WTC11 (cell line): ENCODE measurements around the gene IFNG. TPM values are rescaled to one million over a fixed set of nuclear protein-coding genes. Genes with fewer than 3 reads are reported as not detected.

ENCODE experiments used
- ATAC-seq: fragments of 200-7000 bp; cut with Tn5 transposase; 2 replicates; pipeline ENCODE4 v1.10.0; 2021; ENCODE audit warnings: mild to moderate bottlenecking, moderate library complexity
- CTCF ChIA-PET: fragments of 300-600 bp; sonication (Branson Sonifier 250); formaldehyde crosslinking; loops from one replicate; lab custom pipeline; 2021; ENCODE audit warnings: antibody characterized with exemption; lab: Charles Lee
- POLR2A ChIA-PET: fragments of 350-600 bp; sonication (Branson Sonifier 250); formaldehyde crosslinking; loops from one replicate; lab custom pipeline; 2021; ENCODE audit warnings: antibody characterized with exemption; lab: Charles Lee
- DNase-seq: peaks from one replicate; pipeline ENCODE4 v3.0.0; 2021; ENCODE audit warnings: low spot score
- H3K27ac Mint-ChIP-seq: 2 replicates; pipeline ENCODE4 v1.8.0; 2021; ENCODE audit warnings: mixed read lengths
- H3K27me3 Mint-ChIP-seq: 2 replicates; pipeline ENCODE4 v1.8.0; 2021; ENCODE audit warnings: low read depth, mild to moderate bottlenecking, moderate library complexity, mixed read lengths
- H3K36me3 Mint-ChIP-seq: 2 replicates; pipeline ENCODE4 v1.8.0; 2021; ENCODE audit warnings: mixed read lengths
- H3K4me1 Mint-ChIP-seq: 2 replicates; pipeline ENCODE4 v1.8.0; 2022; ENCODE audit warnings: mixed read lengths
- H3K4me3 Mint-ChIP-seq: 2 replicates; pipeline ENCODE4 v1.8.0; 2021; ENCODE audit warnings: mild to moderate bottlenecking, moderate library complexity, mixed read lengths
- H3K9me3 Mint-ChIP-seq: 2 replicates; pipeline ENCODE4 v1.8.0; 2021; ENCODE audit warnings: mixed read lengths
- ARID4B ChIP-seq: sonication (generic); formaldehyde crosslinking; IDR thresholded peaks from 2 replicates; pipeline ENCODE4 v1.8.0; 2023; ENCODE audit warnings: missing genetic modification reagents, mild to moderate bottlenecking, borderline replicate concordance
- FOXP4 ChIP-seq: sonication (generic); formaldehyde crosslinking; IDR thresholded peaks from 2 replicates; pipeline ENCODE4 v1.8.0; 2022; ENCODE audit warnings: mild to moderate bottlenecking, missing genetic modification reagents
- GRHL2 ChIP-seq: fragments of 250-450 bp; sonication (Bioruptor Pico); IDR thresholded peaks from 2 replicates; pipeline ENCODE4 v1.8.0; 2022; ENCODE audit warnings: mild to moderate bottlenecking, moderate library complexity; ENCODE audit not compliant: insufficient replicate concordance, severe bottlenecking
- JAZF1 ChIP-seq: fragments of 250-450 bp; sonication (Bioruptor Pico); IDR thresholded peaks from 2 replicates; pipeline ENCODE4 v1.9.0; 2021; ENCODE audit warnings: moderate library complexity, mild to moderate bottlenecking, inconsistent platforms
- MXD4 ChIP-seq: fragments of 250-450 bp; sonication (Bioruptor Pico); IDR thresholded peaks from 2 replicates; pipeline ENCODE4 v1.8.0; 2021; ENCODE audit warnings: mild to moderate bottlenecking, moderate library complexity, borderline replicate concordance
- NFYB ChIP-seq: sonication (generic); formaldehyde crosslinking; conservative IDR thresholded peaks from 2 replicates; pipeline ENCODE4 v1.8.0; 2022; ENCODE audit warnings: low read depth, missing genetic modification reagents
- OVOL2 ChIP-seq: fragments of 250-450 bp; sonication (Bioruptor Pico); IDR thresholded peaks from 2 replicates; pipeline ENCODE4 v1.9.0; 2021; ENCODE audit warnings: mild to moderate bottlenecking, borderline replicate concordance
- TCF7 ChIP-seq: sonication (generic); formaldehyde crosslinking; IDR thresholded peaks from 2 replicates; pipeline ENCODE4 v1.8.0; 2022; ENCODE audit warnings: mild to moderate bottlenecking, low read depth, missing genetic modification reagents, moderate library complexity
- USF2 ChIP-seq: sonication (generic); formaldehyde crosslinking; IDR thresholded peaks from 2 replicates; pipeline ENCODE4 v1.8.1; 2023; ENCODE audit warnings: mild to moderate bottlenecking, missing genetic modification reagents, moderate library complexity
- ZNF121 ChIP-seq: sonication (generic); formaldehyde crosslinking; IDR thresholded peaks from 2 replicates; pipeline ENCODE4 v1.8.0; 2023; ENCODE audit warnings: missing genetic modification reagents
- total RNA-seq: library from RNA; stranded (reverse); gene quantifications from 3 replicates; pipeline ENCODE4 v1.2.3, GENCODE V29; 2021
- TF ChIP-seq, protein P1 (sequence below): sonication (generic); formaldehyde crosslinking; IDR thresholded peaks from 2 replicates; pipeline ENCODE4 v1.8.1; 2023; ENCODE audit warnings: mild to moderate bottlenecking, missing genetic modification reagents
- TF ChIP-seq, protein P2 (sequence below): sonication (generic); formaldehyde crosslinking; IDR thresholded peaks from 2 replicates; pipeline ENCODE4 v1.8.1; 2023; ENCODE audit warnings: mild to moderate bottlenecking, moderate library complexity, missing genetic modification reagents
- TF ChIP-seq, protein P3 (sequence below): sonication (generic); formaldehyde crosslinking; IDR thresholded peaks from 2 replicates; pipeline ENCODE4 v1.8.1; 2023; ENCODE audit warnings: mild to moderate bottlenecking, missing genetic modification reagents, borderline replicate concordance
- TF ChIP-seq, protein P4 (sequence below): sonication (generic); formaldehyde crosslinking; IDR thresholded peaks from 2 replicates; pipeline ENCODE4 v1.8.0; 2023; ENCODE audit warnings: missing genetic modification reagents

The IFNG gene
- total RNA-seq, 1 experiment from 2014 or later: 0.42 TPM

- ChIA-PET POLR2A (no interaction called here), CTCF (no interaction called here)
- TF ChIP-seq ZNF121 (CRISPR knock-in tag): no peak
- Mint-ChIP-seq H3K9me3 (peaks cover 5% of the 10 kb centered on the region; the same call in 1 of the 2 replicates), H3K27ac (no peak overlapping the region), H3K4me1 (no peaks in the 10 kb centered on the region), H3K4me3 (no peak overlapping the region), H3K36me3 (no peaks in the 10 kb centered on the region), H3K27me3 (peaks cover 5% of the 10 kb centered on the region)
- DNase-seq (no peak), ATAC-seq (no peak)
These were observed 30.8 kb upstream of the IFNG start for GRCh38 chr12:68190301-68190700.

DNA sequence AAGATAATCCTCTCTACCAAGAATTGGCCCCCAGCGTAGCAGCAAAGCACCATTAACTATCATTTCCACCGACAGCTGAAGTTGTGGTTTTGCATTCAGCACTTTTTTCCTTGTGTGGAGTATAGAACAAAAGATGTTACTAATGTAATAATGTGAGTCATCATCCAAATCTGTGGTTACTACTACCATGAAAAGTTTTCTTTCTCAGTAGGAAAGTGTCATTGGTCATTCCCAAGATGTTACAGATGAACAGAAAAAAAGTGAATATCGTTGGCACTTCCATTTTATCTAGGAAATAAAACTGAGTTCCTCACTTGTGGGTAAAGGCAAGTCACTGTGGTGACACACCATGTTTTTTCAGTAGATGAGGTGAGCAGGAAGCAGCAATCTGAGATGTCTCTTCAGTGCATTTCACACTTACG, 30.3 kb upstream of the IFNG start:
- no peak for TF ChIP-seq ARID4B
- TF ChIP-seq, protein P1, sequence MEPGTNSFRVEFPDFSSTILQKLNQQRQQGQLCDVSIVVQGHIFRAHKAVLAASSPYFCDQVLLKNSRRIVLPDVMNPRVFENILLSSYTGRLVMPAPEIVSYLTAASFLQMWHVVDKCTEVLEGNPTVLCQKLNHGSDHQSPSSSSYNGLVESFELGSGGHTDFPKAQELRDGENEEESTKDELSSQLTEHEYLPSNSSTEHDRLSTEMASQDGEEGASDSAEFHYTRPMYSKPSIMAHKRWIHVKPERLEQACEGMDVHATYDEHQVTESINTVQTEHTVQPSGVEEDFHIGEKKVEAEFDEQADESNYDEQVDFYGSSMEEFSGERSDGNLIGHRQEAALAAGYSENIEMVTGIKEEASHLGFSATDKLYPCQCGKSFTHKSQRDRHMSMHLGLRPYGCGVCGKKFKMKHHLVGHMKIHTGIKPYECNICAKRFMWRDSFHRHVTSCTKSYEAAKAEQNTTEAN (CRISPR knock-in tag): no peak
- TF ChIP-seq MXD4 (CRISPR knock-in tag): no peak
- no peak for TF ChIP-seq TCF7 (CRISPR knock-in tag)
- no peak for TF ChIP-seq NFYB (CRISPR knock-in tag)
- TF ChIP-seq, protein P2, sequence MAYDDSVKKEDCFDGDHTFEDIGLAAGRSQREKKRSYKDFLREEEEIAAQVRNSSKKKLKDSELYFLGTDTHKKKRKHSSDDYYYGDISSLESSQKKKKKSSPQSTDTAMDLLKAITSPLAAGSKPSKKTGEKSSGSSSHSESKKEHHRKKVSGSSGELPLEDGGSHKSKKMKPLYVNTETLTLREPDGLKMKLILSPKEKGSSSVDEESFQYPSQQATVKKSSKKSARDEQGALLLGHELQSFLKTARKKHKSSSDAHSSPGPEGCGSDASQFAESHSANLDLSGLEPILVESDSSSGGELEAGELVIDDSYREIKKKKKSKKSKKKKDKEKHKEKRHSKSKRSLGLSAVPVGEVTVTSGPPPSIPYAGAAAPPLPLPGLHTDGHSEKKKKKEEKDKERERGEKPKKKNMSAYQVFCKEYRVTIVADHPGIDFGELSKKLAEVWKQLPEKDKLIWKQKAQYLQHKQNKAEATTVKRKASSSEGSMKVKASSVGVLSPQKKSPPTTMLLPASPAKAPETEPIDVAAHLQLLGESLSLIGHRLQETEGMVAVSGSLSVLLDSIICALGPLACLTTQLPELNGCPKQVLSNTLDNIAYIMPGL (CRISPR knock-in tag): no peak
- TF ChIP-seq GRHL2: no peak
- no peak for TF ChIP-seq ZNF121 (CRISPR knock-in tag)
- TF ChIP-seq OVOL2 (CRISPR knock-in tag): no peak
- TF ChIP-seq, all 79 proteins: peak for 0
- H3K9me3 Mint-ChIP-seq: peaks cover under 1% of the 10 kb centered on the region; the same call in 1 of the 2 replicates
- H3K27me3 Mint-ChIP-seq: peaks cover 5% of the 10 kb centered on the region
- ATAC-seq (no peak), DNase-seq (no peak)
- H3K27ac Mint-ChIP-seq: no peak overlapping the region
- H3K4me3 Mint-ChIP-seq: no peak overlapping the region
- CTCF ChIA-PET: no interaction called here
- POLR2A ChIA-PET: no interaction called here
- no peaks in the 10 kb centered on the region for H3K36me3 Mint-ChIP-seq
- H3K4me1 Mint-ChIP-seq: no peaks in the 10 kb centered on the region

DNA sequence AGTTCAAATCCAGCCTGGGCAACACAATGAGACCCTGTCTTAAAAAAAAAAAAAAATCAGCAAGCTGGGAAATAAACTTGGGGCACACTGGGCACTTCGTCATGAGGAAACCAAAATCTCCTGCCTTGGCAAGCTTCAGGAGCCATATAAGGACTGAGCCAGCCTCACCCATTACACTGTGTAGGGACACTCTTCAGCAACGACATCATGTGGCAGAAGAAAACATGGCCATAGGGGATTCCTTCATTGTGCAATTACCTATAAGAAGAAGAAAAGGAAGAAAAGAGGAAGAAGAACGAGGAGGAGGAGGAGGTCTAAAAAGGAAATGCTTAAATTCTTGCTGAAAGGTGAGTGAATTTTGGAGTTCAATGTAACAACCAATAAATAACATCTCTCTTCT, 26.1 kb upstream of the IFNG start:
- CTCF ChIA-PET: interaction anchor here (1.4 kb wide), 1 partner anchor 27 kb away, joined by 3 read pairs; no protein-coding TSS in a partner anchor
- ATAC-seq (no peak), DNase-seq (no peak)
- Mint-ChIP-seq H3K4me3 (no peak overlapping the region), H3K27ac (no peak overlapping the region), H3K27me3 (peaks cover 5% of the 10 kb centered on the region), H3K9me3 (no peaks in the 10 kb centered on the region), H3K36me3 (no peaks in the 10 kb centered on the region), H3K4me1 (no peaks in the 10 kb centered on the region)
- POLR2A ChIA-PET: no interaction called here
- TF ChIP-seq FOXP4 (CRISPR knock-in tag): no peak
- no peak for TF ChIP-seq JAZF1 (CRISPR knock-in tag)
- TF ChIP-seq, protein P3, sequence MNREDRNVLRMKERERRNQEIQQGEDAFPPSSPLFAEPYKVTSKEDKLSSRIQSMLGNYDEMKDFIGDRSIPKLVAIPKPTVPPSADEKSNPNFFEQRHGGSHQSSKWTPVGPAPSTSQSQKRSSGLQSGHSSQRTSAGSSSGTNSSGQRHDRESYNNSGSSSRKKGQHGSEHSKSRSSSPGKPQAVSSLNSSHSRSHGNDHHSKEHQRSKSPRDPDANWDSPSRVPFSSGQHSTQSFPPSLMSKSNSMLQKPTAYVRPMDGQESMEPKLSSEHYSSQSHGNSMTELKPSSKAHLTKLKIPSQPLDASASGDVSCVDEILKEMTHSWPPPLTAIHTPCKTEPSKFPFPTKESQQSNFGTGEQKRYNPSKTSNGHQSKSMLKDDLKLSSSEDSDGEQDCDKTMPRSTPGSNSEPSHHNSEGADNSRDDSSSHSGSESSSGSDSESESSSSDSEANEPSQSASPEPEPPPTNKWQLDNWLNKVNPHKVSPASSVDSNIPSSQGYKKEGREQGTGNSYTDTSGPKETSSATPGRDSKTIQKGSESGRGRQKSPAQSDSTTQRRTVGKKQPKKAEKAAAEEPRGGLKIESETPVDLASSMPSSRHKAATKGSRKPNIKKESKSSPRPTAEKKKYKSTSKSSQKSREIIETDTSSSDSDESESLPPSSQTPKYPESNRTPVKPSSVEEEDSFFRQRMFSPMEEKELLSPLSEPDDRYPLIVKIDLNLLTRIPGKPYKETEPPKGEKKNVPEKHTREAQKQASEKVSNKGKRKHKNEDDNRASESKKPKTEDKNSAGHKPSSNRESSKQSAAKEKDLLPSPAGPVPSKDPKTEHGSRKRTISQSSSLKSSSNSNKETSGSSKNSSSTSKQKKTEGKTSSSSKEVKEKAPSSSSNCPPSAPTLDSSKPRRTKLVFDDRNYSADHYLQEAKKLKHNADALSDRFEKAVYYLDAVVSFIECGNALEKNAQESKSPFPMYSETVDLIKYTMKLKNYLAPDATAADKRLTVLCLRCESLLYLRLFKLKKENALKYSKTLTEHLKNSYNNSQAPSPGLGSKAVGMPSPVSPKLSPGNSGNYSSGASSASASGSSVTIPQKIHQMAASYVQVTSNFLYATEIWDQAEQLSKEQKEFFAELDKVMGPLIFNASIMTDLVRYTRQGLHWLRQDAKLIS: no peak
- TF ChIP-seq, protein P1 (CRISPR knock-in tag): no peak
- TF ChIP-seq, protein P4, sequence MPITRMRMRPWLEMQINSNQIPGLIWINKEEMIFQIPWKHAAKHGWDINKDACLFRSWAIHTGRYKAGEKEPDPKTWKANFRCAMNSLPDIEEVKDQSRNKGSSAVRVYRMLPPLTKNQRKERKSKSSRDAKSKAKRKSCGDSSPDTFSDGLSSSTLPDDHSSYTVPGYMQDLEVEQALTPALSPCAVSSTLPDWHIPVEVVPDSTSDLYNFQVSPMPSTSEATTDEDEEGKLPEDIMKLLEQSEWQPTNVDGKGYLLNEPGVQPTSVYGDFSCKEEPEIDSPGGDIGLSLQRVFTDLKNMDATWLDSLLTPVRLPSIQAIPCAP (CRISPR knock-in tag): no peak
- TF ChIP-seq USF2: no peak
